Bone marrow (tissue), 2 donors: ENCODE data around the gene RPL10A.
"Not testable (repeated sequence)": the region's sequence is repeated elsewhere in the genome, so short reads cannot be mapped to it uniquely, and the experiment has no call there.

Experiments used
- DNase-seq, 2 donors: peaks; one replicate each; lab custom pipeline; 2025; lab: John Stamatoyannopoulos, UW

Gene RPL10A

DNA sequence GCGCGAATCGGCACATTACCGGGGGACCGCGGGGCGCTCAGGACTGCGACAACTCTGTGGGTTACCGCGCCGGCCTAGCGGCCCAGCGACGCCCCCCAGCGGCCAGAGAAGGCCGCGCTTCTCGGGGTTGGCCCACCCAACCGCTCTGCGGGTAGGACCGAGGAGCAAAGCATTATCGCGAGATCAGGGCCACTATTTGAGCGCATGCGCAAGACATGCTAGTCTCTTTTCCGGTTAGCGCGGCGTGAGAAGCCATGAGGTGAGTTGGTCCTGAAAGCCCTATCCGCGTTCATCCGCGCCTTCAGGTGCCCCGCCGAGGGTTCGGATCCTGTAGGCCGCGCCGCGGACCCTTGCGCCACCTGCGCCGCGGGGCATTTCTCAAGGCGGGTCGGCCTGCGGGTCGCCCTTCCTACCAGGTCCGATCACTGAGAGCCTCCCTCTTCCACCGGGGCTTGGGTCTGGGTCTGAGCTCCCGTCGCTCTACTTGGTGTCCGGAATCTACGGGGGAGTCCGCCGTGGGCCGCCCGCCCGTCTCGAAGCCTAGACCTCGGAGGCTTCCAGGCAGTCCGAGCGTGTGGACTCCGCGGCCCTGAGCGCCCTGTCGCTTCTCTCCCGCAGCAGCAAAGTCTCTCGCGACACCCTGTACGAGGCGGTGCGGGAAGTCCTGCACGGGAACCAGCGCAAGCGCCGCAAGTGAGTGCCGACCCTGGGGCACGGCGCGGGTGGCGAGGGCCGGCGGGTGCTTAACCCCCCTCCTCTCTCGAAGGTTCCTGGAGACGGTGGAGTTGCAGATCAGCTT lies at the start of gene RPL10A:
Gene RPL10A (plus strand): TSS at position 221 of the 799 bp plus-strand sequence. CDS start 34 bp downstream, at position 255.
- DNase-seq = peak; percentile 86 to 93

DNA sequence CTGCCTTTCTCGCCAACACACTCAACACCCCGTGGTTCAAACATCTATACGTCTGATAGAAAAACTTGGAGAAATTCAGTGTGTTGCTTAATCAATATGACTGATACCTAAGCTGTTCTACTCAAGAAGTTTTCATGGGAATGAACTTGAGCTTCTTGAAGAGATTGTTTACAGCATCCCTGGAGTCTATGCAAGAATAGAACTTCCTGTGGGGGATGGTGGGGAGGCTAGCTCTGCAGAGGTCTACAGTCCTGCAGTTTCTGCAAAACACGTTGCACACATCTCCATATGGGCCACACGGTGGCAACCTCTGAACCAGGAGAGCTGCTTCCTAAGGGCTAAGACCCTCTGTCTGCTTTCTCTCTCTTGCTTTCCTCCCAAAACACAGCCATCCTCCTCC lies 48.8 kb upstream of the RPL10A start:
- no peak for DNase-seq

DNA sequence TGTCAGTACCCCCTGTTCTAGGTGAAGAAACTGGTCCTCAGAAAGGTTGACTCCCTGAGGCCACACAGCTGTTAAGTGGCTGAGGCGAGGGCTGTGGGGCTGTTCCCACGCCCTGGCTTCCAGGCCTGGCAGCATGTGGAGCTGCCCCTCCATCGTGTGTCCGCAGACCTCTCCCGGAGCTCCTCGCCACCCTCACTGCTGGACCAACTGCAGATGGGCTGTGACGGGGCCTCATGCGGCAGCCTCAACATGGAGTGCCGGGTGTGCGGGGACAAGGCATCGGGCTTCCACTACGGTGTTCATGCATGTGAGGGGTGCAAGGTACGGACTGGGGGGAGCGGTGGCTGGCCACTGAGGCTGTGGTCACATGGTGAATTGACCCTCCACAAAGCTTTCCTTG lies 48.2 kb upstream of the RPL10A start:
- DNase-seq = no peak

DNA sequence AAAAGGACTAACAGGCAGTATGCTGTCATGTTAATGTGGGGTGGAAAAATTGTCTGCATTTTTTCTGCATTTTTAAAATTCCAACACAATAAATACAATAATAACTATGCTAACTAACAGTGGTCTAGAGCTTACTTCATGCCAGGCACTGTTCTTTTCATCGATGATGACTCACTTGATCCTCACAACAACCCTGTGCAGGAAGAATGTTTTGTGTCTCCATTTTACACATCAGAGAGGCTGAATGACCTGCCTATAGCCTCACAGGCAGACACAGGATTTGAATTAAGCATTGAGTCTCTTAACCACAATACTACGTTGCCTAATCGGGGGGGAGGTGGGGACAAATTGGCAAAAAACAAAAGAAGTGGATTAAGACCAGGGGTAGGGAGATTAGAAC lies 42.9 kb upstream of the RPL10A start:
- DNase-seq = no peak

DNA sequence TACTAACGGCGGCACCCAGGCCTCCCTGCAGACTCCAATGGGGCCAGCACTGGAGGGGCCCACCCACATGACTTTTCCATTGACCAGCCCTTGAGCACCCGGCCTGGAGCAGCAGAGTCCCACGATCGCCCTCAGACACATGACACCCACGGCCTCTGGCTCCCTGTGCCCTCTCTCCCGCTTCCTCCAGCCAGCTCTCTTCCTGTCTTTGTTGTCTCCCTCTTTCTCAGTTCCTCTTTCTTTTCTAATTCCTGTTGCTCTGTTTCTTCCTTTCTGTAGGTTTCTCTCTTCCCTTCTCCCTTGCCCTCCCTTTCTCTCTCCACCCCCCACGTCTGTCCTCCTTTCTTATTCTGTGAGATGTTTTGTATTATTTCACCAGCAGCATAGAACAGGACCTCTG lies 42.1 kb upstream of the RPL10A start:
- DNase-seq = peak in 1 of 2 donors; percentile 19

DNA sequence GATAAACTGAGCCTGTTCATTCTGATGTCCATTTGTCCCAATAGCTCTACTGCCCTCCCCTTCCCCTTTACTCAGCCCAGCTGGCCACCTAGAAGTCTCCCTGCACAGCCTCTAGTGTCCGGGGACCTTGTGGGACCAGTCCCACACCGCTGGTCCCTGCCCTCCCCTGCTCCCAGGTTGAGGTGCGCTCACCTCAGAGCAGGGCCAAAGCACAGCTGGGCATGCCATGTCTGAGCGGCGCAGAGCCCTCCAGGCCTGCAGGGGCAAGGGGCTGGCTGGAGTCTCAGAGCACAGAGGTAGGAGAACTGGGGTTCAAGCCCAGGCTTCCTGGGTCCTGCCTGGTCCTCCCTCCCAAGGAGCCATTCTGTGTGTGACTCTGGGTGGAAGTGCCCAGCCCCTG lies 40.8 kb upstream of the RPL10A start:
- DNase-seq = no peak

DNA sequence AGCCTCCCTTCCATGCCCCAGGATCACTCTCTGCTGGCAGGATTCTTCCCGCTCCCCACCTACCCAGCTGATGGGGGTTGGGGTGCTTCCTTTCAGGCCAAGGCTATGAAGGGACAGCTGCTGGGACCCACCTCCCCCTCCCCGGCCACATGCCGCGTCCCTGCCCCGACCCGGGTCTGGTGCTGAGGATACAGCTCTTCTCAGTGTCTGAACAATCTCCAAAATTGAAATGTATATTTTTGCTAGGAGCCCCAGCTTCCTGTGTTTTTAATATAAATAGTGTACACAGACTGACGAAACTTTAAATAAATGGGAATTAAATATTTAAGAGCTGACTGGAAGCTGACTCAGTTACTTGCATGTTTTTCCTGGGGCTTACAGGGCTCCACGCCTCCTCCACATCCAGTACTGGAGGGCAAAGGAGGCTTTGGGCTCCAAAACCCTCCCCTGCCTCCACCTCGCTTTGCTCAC lies 40.3 kb upstream of the RPL10A start:
- no peak for DNase-seq

DNA sequence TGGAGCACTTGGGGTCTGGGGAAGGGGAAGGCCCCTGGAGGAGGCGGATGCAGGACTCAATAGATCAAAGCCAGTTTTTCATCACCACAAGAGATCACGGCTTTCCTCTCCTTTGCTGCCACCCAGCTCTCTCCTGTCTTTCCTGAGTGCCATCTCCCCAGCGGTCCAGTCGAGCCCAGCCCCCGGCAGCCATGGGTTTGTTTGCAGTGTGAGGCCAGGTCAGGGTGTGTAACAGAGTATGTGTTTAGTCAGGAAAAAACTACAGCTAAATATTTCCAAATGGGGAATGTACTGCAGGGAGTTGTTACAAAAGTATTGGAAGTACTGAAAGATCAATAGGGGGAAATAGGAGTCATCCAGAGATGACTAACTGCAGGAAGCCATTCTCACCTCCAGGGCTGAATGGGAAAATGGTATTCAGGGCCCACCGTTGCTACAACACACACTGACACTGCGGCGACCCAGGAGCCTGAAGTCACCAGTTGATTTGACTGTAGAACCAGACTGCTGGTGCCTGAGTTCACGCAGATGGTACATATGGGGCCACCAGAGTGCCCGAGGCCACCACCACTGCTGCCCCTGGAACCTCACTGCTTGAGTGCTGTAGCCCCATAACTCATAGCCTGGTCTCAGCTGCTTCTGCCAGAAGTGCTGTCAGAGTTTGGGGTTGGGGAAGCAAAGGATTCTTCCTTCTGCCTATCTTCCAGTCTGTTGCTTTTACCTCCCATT lies 39.6 kb upstream of the RPL10A start:
- DNase-seq = no peak

DNA sequence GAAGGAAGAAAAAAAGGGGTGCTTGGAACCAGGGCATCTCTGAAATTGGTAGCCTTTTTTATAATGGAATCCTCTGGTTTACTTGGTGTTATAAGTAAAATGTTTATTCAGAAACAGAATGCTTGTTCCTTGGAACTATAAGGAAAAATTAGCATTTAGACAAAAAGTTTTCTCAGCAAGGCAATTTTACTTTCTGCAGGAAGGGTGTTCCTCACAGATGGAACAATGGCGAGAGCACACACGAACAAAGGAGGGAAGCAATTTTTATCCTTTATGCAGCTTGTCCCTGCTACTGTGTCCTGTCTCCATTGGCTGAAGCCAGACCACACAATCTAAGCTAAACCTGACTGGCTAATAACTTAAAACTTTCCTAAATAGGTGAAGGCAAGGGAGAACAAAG lies 38.7 kb upstream of the RPL10A start:
- no peak for DNase-seq

DNA sequence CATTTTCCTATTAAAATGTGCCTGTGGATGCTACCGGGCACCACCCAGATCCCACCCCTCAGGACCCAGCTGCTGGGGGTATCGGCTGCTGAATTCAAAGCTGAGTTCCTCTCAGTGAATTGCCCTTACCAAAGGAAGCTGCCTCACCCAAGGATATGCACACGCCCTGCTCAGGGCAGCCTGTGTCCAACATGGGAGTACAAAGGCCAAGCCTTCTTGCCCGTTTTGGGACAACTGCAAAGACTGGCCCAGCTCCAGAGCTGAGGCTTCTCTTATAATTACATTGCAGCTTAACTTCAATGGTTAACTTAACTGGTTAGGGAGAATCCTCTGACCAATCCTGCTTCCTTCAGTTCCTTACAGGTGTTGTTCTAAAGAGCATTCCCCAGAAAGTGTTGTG lies 35.9 kb upstream of the RPL10A start:
- no peak for DNase-seq

DNA sequence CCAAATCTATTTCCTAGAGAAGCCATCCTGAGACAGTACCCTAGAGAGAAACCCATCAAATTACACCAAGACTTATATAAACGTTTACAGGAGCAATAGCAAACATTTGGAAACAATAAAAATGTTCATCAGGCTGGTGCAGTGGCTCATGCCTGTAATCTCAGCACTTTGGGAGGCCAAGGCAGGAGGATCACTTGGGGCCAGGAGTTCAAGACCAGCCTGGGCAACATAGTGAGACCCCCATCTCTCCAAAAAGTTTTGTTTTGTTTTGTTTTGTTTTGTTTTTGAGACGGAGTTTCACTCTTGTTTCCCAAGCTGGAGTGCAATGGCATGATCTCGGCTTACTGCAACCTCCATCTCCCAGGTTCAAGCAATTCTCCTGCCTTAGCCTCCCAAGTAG lies 35.5 kb upstream of the RPL10A start:
- DNase-seq = not testable (repeated sequence)

DNA sequence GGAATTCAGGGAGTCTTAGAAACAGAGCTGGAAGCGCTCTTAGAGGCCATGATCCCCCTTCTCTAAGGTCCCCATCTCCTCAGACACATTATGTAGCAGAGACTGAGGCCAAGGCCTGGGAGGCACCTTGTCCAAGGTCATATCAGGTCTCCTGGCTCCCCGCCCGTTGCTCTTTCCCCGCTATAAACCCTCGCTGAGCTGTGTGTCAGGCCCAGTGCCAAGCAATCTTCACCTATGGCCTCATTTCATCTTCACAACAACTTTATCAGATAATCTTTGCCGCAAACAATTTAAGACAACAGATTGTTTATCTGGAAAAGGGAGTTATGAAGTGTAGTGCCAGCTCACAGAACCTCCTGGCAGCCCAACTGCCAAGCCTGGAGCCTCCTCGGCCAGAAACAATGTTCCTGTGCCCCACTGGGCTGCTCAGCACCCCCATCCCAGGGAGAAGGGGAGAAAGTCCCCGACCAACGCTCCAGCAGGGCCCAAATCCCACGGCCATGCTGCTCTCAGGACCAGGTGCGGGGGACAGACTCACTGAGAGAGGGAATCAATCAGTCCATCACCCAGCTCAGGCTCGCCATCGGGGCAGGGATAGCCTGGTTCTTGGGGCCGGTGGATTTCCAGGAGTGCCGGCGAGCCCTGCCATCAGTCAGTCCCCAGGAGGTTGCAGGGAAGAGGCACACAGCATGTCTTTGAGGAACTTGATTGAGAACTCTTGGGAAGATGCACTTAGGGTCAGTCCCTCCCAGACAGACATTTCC lies 32.9 kb upstream of the RPL10A start:
- DNase-seq = no peak

DNA sequence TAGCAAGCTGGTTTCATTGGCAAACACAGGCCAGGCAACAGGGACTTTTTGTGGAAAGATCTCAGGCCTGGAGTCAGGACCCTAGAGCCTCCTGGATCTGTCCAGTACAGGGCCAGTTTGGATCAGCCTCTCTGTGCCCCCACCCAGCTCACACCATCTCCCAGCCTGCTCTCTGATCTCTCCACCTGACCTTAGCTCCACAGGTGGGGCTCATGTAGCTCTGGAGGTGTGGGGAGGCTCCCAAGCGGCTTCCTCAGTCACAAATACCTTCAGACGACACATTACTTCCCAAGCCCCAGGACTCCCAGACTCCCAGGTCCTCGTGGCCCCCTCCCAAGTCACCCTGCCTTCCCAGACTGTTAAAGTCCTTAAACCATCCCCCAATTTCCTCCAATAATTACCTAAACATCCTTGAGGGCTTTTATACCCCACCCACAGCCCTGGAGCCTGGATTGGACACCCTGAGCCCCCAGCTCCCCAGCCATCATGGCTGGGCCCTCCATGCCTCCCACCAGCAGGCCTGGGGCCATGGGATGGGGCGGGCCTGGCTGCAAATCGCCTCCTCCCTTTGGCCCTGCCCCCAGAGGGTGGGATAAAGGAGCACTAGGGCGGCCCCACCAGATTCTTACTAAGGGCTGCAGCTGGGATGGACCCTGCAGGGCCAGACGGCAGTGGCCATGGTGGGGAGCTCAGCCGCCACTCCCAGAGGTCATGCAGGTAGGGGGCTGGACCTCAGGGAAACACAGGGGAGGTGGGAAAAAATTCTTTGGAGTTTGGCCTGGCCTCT lies 31.9 kb upstream of the RPL10A start:
- no peak for DNase-seq

DNA sequence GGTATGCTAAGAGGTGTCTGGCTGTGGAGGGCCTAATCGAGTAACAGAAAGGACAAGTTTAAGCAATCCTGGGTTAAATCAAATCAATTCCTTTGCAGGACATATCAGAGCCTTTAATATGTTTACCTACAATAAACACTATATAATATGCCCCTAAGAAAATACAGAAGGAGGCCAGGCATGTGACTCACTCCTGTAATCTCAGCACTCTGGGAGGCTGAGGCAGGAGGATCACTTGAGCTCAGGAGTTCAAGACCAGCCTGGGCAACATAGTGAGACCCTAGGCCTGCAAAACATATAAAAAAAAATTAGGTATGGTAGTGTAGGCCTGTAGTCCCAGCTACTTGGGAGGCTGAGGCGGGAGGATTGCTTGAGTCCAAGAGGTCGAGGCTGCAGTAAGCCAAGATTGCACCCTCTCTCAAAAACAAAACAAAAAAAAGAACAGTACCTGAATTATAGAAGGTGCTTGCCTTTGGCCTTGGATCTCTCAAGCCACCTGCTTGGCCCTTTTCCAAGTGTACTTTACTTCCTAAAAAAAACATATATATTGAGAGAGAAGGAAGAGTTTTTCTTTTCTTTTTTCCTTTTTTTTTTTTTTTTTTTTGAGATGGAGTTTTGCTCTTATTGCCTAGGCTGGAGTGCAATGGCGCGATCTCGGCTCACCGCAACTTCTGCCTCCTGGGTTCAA lies 29.7 kb upstream of the RPL10A start:
- not testable (repeated sequence) for DNase-seq

DNA sequence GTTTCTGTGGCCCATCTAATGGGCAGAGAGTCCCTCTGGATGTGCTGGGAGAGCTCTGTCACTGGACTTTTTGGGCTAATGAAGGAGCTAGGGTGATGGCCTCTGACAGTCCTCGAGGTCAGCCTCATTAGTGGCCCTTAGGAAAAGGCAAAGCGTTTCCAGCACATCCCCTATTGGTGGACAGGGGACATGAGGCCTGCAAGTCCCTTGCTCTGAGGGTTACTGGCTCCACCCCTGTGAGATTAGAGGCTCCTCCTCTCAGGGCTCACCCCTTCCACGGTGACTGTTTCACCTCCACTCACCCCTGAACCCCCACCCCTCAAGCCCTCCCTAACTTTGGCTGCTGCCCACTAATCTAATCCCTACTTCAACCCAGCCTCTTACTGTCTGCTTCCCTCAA lies 28.9 kb upstream of the RPL10A start:
- no peak for DNase-seq

DNA sequence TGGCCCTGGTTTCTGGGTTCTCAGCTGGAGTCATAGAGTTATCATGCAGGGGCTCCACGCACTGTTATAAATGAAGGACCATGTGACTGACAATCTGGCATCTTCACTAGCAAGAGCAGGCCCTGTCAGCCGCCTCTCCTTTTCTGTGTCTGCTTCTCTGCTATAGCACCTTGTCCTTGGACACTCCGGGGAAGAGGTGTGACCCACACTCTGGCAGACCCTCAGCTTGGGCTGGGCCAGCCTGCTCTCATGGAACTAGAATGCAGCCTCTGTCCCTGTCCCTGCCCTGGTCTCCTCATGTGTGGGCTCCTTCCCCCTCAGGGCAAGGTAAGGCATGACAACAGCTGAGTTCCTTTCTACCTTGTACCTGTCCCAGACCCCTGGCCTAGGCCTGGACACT lies 27.0 kb upstream of the RPL10A start:
- DNase-seq = no peak

DNA sequence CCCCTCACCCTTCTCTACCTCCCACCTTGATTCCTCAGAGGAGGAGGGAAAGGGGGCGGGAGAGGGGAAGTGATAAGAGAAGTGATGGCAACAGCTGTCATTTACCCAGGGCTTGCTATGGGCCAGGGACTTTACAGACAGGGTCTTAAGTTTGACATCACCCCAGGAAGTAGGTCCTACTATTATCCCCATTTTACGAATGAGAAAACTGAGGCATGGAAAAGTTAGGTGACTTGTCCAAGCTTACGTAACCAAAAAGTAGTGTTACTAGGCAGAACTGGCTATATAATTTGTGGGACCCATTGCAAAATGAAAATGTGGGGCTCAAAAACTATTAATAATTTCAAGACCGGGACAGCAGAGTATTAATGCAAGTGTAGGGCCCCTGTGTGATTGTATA lies 26.6 kb upstream of the RPL10A start:
- DNase-seq = no peak

DNA sequence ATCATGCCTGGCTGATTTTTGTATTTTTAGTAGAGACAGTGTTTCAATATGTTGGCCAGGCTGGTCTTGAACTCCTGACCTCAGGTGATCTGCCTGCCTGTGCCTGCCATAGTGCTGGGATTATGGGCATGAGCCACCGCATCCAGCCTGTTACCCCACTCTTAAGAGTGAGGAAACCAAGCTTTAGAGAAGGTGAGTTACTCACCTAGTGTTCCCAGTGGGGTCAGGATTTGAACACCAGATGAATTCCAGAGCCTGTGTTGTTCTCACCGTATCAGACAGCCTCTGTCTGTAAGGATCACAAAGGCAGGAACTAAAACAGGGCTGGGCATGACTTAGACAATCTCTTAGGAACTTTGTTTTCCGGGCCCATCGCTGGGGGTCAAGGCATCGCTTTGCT lies 25.5 kb upstream of the RPL10A start:
- DNase-seq = no peak

DNA sequence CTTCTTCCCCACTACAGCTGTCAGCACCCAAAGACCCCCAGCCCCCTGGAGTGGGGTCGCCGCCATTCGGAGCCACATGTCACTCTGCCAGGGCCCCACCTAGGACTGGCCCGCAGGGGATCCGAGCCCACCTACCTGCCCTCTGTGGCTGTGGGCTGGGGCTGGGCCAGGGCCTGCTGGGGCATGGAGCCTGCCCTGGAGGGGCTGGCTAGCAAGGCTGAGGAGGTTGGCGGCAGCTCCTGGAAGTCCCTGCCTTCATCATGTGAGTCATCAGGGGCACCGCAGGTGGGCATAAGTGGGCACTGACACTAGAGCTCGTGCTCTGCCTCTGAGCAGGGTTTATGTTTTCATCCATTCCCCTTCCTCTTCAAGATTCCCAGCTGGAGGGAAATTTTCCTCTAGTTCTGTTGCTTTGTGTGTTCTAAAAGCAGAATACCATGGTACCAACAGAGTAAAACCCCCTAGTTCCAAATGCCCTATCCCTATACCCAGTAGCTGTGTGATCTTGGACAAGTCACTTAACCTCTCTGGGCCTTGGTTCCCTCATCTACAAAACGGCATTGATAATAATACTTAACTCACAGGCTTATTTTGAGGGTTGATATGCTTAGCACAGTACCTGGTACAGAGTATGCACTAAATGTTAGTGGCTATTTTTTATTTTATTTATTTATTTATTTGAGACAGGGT lies 24.7 kb upstream of the RPL10A start:
- no peak for DNase-seq

DNA sequence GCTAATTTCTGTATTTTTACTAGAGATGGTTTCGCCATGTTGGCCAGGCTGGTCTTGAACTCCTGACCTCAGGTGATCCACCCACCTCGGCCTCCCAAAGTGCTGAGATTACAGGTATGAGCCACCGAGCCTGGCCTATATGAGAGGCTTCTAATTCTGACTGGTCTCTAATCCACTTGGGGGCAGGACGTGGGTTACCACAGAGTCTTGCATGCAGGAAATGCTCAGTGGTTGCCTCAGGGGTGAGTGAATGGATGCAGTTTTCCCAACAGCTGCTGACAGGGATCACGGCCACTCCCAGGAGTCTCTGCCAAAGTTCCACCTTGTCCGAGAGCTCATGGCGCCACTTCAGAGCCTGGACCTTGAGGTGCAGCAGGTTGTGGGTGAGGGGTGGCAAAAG lies 22.5 kb upstream of the RPL10A start:
- DNase-seq = no peak

DNA sequence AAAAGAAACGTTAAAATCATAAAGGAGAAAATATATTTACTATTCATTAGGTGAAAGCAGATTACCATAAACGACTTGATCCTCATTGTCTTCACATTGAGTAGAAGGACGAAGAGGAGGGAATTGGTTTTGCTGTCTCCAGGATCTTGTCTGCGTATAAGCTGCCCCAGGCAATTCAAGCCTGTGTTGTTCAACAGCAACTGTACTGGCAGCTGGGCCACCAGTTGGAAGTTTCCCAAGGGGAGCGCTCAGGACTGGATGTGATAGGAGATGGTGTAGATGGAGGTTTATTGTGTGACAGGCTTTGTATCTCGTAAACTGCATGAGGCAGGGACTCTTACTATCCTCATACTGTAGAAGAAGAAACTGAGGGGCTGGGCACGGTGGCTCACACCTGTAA lies 20.0 kb upstream of the RPL10A start:
- no peak for DNase-seq
